HUES64 (cell line): ENCODE data around the gene ARHGAP21.

ENCODE experiments used
- H3K27ac ChIP-seq: 2 replicates; pipeline ENCODE4 v1.7.0; 2013; ENCODE audit warnings: low read depth, low read length, inconsistent platforms
- H3K27me3 ChIP-seq: 2 replicates; pipeline ENCODE4 v1.6.1; 2013; ENCODE audit warnings: mild to moderate bottlenecking, low read length; ENCODE audit not compliant: insufficient read depth
- H3K36me3 ChIP-seq: 2 replicates; pipeline ENCODE4 v1.6.1; 2013; ENCODE audit warnings: mild to moderate bottlenecking, low read length; ENCODE audit not compliant: insufficient read depth
- H3K4me1 ChIP-seq: 2 replicates; pipeline ENCODE4 v1.6.1; 2013; ENCODE audit warnings: mild to moderate bottlenecking, low read length, moderate library complexity; ENCODE audit not compliant: insufficient read depth
- H3K4me3 ChIP-seq: 2 replicates; pipeline ENCODE4 v1.5.1; 2013; ENCODE audit warnings: mild to moderate bottlenecking, low read length, moderate library complexity
- H3K9ac ChIP-seq: 2 replicates; pipeline ENCODE4 v1.6.1; 2013; ENCODE audit warnings: mild to moderate bottlenecking, low read depth, low read length
- H3K9me3 ChIP-seq: 2 replicates; pipeline ENCODE4 v1.6.1; 2013; ENCODE audit warnings: low read depth, low read length; ENCODE audit not compliant: insufficient read depth
- WGBS: fragments of 150-250, 120-280 bp; methylation state at CpG from one replicate; pipeline ENCODE4 v1.1.7; 2013; ENCODE audit warnings: missing lambda C conversion rate; 5-methylcytosine and 5-hydroxymethylcytosine counted together

ARHGAP21 gene

DNA sequence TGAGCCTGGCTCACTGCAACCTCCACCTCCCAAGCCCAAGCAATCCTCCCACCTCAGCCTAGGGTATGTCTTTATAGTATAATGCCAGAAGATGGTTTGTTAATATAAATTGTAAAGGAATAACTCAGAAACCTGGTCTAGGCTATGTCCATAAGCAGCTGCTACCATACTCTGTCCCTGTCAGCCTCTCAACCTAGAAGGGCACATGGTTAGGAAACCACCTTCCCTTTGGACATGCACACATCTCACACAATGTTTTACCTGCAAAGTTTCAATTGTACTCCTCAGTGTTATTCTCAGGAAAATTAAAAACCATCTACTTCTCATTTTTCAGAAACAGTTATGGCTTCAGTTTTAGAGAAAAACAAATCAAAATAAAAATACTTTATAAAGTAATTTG, 40.1 kb downstream of the ARHGAP21 start:
- H3K9me3 ChIP-seq = peaks cover 7% of the 10 kb centered on the region; the same call in 1 of the 2 replicates
- H3K4me3 ChIP-seq = no peak overlapping the region
- no peak overlapping the region for H3K9ac ChIP-seq
- H3K27me3 ChIP-seq = no peaks in the 10 kb centered on the region
- no peaks in the 10 kb centered on the region for H3K36me3 ChIP-seq
- H3K27ac ChIP-seq = no peak overlapping the region
- H3K4me1 ChIP-seq = no peaks in the 10 kb centered on the region

- Histone ChIP-seq H3K27me3 (no peaks in the 10 kb centered on the region), H3K9ac (no peak overlapping the region), H3K4me3 (no peak overlapping the region), H3K4me1 (no peaks in the 10 kb centered on the region; the same call in 1 of the 2 replicates), H3K27ac (no peak overlapping the region), H3K9me3 (peaks cover 7% of the 10 kb centered on the region; the same call in 1 of the 2 replicates), H3K36me3 (no peaks in the 10 kb centered on the region)
- WGBS = 93% methylated on average over 6 of the region's 6 CpGs
Observed at GRCh38 chr10:24681572-24682088, 42.1 kb downstream of the ARHGAP21 start.

DNA sequence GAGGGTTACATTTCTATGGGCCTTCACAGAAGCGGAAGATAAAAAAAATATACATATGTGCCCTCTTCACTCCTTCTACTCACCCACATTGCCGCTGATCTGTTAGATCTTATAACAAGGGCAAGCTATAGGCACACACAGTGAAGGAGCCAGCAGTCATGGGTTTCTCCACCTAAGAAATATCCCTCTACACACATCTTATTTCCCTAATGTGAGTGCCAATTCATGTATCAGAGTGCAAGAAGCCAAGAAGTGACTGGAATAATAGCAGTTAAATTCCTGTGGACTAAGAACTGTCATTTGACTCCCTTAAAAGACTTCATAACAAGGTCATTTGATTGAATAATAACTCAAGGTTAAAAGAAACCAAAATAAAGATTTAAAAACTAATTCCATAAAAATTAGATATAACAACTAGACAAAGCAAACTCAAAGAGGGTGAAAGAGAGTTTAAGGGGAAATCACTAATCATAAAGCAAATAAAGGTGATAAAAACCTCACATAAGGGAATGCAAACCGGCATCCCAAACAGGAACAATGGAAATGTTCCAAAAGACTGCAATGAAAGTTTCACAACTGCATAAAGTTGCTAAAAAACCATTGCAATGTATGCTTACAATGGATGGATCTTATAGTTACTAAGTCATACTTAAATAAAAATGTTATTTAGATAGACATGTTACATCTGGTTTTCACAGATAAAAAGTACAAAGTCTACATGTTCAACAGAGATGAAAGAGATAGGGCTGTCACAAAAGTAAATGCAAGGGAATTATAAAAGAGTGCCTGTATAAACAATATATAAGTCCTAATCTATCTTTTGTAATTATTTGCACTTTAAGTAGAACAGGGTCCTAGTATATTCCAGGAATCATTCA, 42.8 kb downstream of the ARHGAP21 start:
- peaks cover 7% of the 10 kb centered on the region; the same call in 1 of the 2 replicates for H3K9me3 ChIP-seq
- no peaks in the 10 kb centered on the region for H3K36me3 ChIP-seq
- no peaks in the 10 kb centered on the region for H3K27me3 ChIP-seq
- H3K27ac ChIP-seq = no peak overlapping the region
- WGBS = 98% methylated on average over 3 of the region's 3 CpGs
- no peak overlapping the region for H3K4me3 ChIP-seq
- no peaks in the 10 kb centered on the region; the same call in 1 of the 2 replicates for H3K4me1 ChIP-seq
- no peak overlapping the region for H3K9ac ChIP-seq

GRCh38 chr10:24678757-24679156, 44.9 kb downstream of the ARHGAP21 start:
- H3K27me3 ChIP-seq = no peaks in the 10 kb centered on the region
- 97% methylated on average over 2 of the region's 2 CpGs for WGBS
- no peaks in the 10 kb centered on the region for H3K36me3 ChIP-seq
- H3K4me3 ChIP-seq = no peak overlapping the region
- H3K9ac ChIP-seq = no peak overlapping the region
- H3K9me3 ChIP-seq = peaks cover 7% of the 10 kb centered on the region; the same call in 1 of the 2 replicates
- no peak overlapping the region for H3K27ac ChIP-seq
- H3K4me1 ChIP-seq = no peaks in the 10 kb centered on the region; the same call in 1 of the 2 replicates

- Histone ChIP-seq H3K9ac (no peak overlapping the region), H3K9me3 (peaks cover 7% of the 10 kb centered on the region; the same call in 1 of the 2 replicates), H3K27ac (no peak overlapping the region), H3K27me3 (no peaks in the 10 kb centered on the region), H3K4me3 (no peak overlapping the region), H3K4me1 (no peaks in the 10 kb centered on the region; the same call in 1 of the 2 replicates), H3K36me3 (no peaks in the 10 kb centered on the region)
- 95% methylated on average over 2 of the region's 5 CpGs for WGBS
Observed at GRCh38 chr10:24674892-24675632, 48.6 kb downstream of the ARHGAP21 start.

GRCh38 chr10:24670964-24671670, 52.6 kb downstream of the ARHGAP21 start:
- H3K4me3 ChIP-seq = no peak overlapping the region
- no peaks in the 10 kb centered on the region for H3K4me1 ChIP-seq
- H3K9me3 ChIP-seq = no peaks in the 10 kb centered on the region
- WGBS = 94% methylated on average over 3 of the region's 3 CpGs
- no peak overlapping the region for H3K27ac ChIP-seq
- no peaks in the 10 kb centered on the region for H3K27me3 ChIP-seq
- 0 out of 2 replicates have a peak, but pooled peaks cover 9% of the 10 kb centered on the region for H3K36me3 ChIP-seq
- no peak overlapping the region for H3K9ac ChIP-seq

DNA sequence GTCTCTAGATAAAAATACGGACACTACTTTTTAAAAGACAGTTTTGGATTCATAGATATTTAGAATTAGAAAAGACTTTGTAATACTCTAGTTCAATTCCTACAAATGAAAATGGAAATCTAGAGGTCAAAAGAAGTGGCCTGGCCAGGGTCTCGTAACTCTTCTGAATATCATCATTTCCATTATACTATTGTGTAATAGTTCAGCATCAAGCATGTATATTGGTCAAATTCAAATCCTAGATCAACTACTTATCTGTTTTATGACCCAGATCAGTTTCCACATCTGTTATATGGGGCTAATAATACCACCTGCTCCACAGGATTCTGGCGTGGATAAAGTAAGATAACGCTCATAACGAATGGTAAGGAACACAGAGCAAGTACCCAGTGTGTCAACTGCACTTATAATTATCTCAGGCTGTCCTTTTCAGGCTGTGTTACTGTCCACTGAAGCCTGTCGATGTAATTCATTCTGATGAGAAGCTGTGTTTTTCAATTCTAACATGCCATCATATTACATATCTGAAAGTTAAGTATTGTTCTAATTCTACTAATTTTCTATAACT, 54.3 kb downstream of the ARHGAP21 start:
- no peaks in the 10 kb centered on the region for H3K27me3 ChIP-seq
- no peak overlapping the region for H3K27ac ChIP-seq
- H3K9me3 ChIP-seq = no peaks in the 10 kb centered on the region
- no peak overlapping the region for H3K9ac ChIP-seq
- 100% methylated on average over 4 of the region's 6 CpGs for WGBS
- H3K4me1 ChIP-seq = no peaks in the 10 kb centered on the region
- H3K36me3 ChIP-seq = 0 out of 2 replicates have a peak, but pooled peaks cover 9% of the 10 kb centered on the region
- no peak overlapping the region for H3K4me3 ChIP-seq

GRCh38 chr10:24668247-24668646, 55.4 kb downstream of the ARHGAP21 start:
- 97% methylated on average over 6 of the region's 7 CpGs for WGBS
- Histone ChIP-seq H3K27me3 (no peaks in the 10 kb centered on the region), H3K4me3 (no peak overlapping the region), H3K9me3 (no peaks in the 10 kb centered on the region), H3K27ac (no peak overlapping the region), H3K36me3 (0 out of 2 replicates have a peak, but pooled peaks cover 9% of the 10 kb centered on the region), H3K4me1 (no peaks in the 10 kb centered on the region), H3K9ac (no peak overlapping the region)

DNA sequence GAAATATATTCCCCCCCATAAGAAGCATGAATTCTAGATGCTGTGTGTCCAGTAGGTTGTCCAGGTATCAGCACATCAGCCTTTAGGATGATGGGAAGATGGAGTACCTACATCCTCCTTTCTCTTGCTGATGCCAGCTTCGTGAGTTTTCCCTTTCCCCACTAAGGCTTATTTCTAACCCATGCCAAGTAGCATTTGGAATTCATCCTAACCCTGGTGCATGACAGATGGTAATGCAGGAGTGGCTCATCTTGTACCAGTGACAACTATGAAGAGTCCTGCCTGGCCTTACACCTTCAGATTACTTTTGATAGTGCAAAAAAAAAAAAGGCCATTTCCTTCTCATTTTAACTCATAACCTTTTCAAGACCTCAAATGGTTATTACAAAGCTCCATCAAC, 58.7 kb downstream of the ARHGAP21 start:
- H3K9me3 ChIP-seq = no peaks in the 10 kb centered on the region
- no peaks in the 10 kb centered on the region for H3K4me1 ChIP-seq
- no peak overlapping the region for H3K27ac ChIP-seq
- H3K36me3 ChIP-seq = 0 out of 2 replicates have a peak, but pooled peaks cover 9% of the 10 kb centered on the region
- no peaks in the 10 kb centered on the region for H3K27me3 ChIP-seq
- no peak overlapping the region for H3K4me3 ChIP-seq
- H3K9ac ChIP-seq = no peak overlapping the region
- 100% methylated on average over 1 of the region's 1 CpG for whole genome bisulfite sequencing

DNA sequence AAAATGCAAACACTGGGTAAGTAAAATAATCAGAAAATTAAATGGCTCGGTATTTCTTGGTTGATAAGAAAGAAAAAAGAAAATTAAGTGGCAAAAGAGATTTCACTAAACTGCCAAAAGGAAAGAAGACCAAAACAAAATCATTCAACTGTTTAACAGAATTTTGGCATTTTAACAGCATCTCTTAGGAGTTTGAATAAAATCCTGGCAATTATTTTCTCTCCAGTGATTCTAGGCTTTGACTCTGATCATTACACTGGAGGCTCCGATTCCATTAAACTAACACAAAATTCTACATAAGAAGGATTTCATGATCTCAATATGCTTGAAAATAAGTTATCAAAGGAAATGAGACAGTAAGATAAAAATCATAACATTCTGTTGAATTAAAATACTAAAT, 62.3 kb downstream of the ARHGAP21 start:
- 93% methylated on average over 2 of the region's 2 CpGs for WGBS
- Histone ChIP-seq H3K36me3 (no peaks in the 10 kb centered on the region), H3K9me3 (peaks cover 5% of the 10 kb centered on the region; the same call in 1 of the 2 replicates), H3K27ac (no peak overlapping the region), H3K27me3 (no peaks in the 10 kb centered on the region), H3K4me3 (no peak overlapping the region), H3K4me1 (no peaks in the 10 kb centered on the region), H3K9ac (no peak overlapping the region)
